ENCODE measurements around the gene EIF4G3. TPM values are rescaled to one million over a fixed set of nuclear protein-coding genes. Genes with fewer than 3 reads are reported as not detected.

The EIF4G3 gene
- total RNA-seq, 4 donors from 2014 or later, result 68.9 to 110 (median 104) TPM

DNA sequence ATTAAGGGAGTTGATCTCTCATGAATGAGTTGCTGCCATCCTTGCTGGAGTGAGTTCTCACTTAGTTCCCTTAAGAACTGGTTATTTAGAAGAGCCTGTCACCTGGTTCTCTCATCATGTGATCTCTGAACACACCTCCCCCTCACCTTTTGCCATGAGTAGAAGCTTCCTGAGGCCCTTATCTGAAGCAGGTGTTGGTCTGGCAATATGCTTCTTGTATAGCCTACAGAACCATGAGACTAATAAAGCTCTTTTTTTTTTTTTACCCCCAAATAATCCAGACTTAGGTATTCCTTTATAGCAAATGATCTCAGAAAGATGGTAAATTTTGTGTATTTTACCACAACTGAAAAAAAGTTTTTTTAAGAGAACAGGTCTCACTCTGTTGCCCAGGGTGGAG, 158.0 kb downstream of the EIF4G3 start:
- intact Hi-C loops (cut with DNase I), result no loop called here
- Histone ChIP-seq H3K4me3 (replicated peaks in 1 of 3) (no peak overlapping the region), H3K36me3 (no peaks in the 10 kb centered on the region), H3K27me3 (no peaks in the 10 kb centered on the region), H3K9me3 (no peaks in the 10 kb centered on the region), H3K27ac (peak overlapping the region; percentile 63 to 69 (median 65)), H3K4me1 (peaks cover 29 to 38% of the 10 kb centered on the region in 2 donors)
- TF ChIP-seq, protein P1, sequence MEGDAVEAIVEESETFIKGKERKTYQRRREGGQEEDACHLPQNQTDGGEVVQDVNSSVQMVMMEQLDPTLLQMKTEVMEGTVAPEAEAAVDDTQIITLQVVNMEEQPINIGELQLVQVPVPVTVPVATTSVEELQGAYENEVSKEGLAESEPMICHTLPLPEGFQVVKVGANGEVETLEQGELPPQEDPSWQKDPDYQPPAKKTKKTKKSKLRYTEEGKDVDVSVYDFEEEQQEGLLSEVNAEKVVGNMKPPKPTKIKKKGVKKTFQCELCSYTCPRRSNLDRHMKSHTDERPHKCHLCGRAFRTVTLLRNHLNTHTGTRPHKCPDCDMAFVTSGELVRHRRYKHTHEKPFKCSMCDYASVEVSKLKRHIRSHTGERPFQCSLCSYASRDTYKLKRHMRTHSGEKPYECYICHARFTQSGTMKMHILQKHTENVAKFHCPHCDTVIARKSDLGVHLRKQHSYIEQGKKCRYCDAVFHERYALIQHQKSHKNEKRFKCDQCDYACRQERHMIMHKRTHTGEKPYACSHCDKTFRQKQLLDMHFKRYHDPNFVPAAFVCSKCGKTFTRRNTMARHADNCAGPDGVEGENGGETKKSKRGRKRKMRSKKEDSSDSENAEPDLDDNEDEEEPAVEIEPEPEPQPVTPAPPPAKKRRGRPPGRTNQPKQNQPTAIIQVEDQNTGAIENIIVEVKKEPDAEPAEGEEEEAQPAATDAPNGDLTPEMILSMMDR (IDR thresholded peaks at IDR 0.05), result no peak
- no peak for TF ChIP-seq POLR2A (IDR thresholded peaks at IDR 0.05)
- DNase-seq, result no peak

DNA sequence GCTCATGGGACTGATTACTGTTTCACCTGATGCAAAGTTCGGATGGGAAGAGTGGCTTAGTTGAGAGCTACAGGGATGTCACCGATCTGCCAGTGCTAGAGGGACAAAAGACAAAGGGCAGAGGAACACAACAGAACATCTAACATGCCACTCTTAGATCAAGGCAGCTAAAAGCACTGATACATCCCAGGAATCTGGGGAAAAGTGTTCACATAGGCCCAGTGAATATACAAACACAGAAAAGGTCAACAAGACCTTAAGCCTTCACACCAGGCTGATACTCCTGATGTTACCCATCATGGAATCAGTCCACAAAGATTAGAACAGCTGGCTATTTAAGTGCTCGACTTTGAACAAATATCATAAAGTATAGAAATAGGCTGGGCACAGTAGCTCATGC, 163.2 kb downstream of the EIF4G3 start:
- intact Hi-C loops (cut with DNase I), result no loop called here
- no peaks in the 10 kb centered on the region for H3K27me3 ChIP-seq
- no peaks in the 10 kb centered on the region for H3K9me3 ChIP-seq
- 75 to 88% methylated on average over 3 of the region's 3 CpGs for WGBS, 2 donors
- peaks cover 9 to 34% of the 10 kb centered on the region in 2 donors for H3K4me1 ChIP-seq
- H3K4me3 ChIP-seq (replicated peaks in 1 of 3), result no peak overlapping the region
- no peak for TF ChIP-seq POLR2A (IDR thresholded peaks at IDR 0.05)
- TF ChIP-seq, protein P1 (IDR thresholded peaks at IDR 0.05), result no peak
- no peaks in the 10 kb centered on the region for H3K36me3 ChIP-seq
- DNase-seq, result no peak
- H3K27ac ChIP-seq, result peak overlapping the region; percentile 54 to 83 (median 78)

DNA sequence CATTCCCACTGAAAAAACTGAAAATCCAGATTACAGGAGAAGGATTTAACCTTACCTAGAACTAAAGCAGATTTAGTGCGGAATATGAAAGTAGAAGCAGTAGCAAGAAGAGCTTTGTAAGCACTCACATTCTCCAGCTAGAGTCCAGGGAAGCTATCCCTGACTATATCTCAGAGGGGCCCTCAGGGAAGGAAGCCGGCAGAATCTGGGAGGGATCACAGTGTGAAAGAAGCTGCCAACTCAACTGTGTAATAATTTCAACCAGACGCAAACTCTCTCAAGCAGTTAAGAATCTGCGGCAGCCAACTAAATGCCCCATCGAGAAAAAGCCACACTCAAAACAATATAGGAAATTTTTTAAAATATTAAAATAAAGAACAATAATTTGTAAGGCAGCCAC, 163.8 kb downstream of the EIF4G3 start:
- Histone ChIP-seq H3K4me3 (replicated peaks in 1 of 3) (peak overlapping the region in 1 of 3 donors; percentile 1), H3K36me3 (no peaks in the 10 kb centered on the region), H3K27ac (peak overlapping the region; percentile 54 to 83 (median 78)), H3K4me1 (peaks cover 9 to 31% of the 10 kb centered on the region in 2 donors), H3K27me3 (no peaks in the 10 kb centered on the region), H3K9me3 (no peaks in the 10 kb centered on the region)
- TF ChIP-seq, protein P1 (IDR thresholded peaks at IDR 0.05), result no peak
- peak in 1 of 2 donors; percentile 50 for TF ChIP-seq POLR2A (IDR thresholded peaks at IDR 0.05)
- peak; percentile 51 for DNase-seq
- intact Hi-C loops (cut with DNase I), result no loop called here
- 19 to 22% methylated on average over 5 of the region's 5 CpGs for WGBS, 2 donors

DNA sequence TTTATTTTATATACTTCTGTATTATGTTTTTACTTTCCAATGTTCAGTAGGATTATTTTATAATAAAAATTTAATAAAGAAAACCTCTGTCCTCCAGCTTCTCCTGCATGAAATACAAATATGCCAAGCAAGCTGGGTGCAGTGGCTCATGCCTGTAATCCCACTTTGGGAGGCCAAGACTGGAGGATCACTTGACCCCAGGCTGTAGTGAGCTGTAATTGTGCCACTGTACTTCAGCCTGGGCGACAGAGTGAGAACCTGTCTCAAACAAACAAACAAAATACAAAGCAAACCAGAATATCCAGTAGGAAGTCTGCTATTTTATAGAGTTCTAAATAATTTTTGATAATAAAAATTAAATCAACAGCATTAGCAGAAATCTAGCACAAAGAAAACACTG, 168.8 kb downstream of the EIF4G3 start:
- peak; percentile 57 to 62 for DNase-seq
- TF ChIP-seq, protein P1 (IDR thresholded peaks at IDR 0.05), result no peak
- no peak for TF ChIP-seq POLR2A (IDR thresholded peaks at IDR 0.05)
- no peaks in the 10 kb centered on the region for H3K36me3 ChIP-seq
- WGBS, 2 donors, result 61 to 63% methylated on average over 1 of the region's 1 CpG
- no peaks in the 10 kb centered on the region for H3K27me3 ChIP-seq
- peaks cover 10 to 22% of the 10 kb centered on the region in 2 donors for H3K4me1 ChIP-seq
- intact Hi-C loops (cut with DNase I), result no loop called here
- H3K4me3 ChIP-seq (replicated peaks in 1 of 3), result no peak overlapping the region
- H3K27ac ChIP-seq, result no peak overlapping the region
- no peaks in the 10 kb centered on the region for H3K9me3 ChIP-seq

DNA sequence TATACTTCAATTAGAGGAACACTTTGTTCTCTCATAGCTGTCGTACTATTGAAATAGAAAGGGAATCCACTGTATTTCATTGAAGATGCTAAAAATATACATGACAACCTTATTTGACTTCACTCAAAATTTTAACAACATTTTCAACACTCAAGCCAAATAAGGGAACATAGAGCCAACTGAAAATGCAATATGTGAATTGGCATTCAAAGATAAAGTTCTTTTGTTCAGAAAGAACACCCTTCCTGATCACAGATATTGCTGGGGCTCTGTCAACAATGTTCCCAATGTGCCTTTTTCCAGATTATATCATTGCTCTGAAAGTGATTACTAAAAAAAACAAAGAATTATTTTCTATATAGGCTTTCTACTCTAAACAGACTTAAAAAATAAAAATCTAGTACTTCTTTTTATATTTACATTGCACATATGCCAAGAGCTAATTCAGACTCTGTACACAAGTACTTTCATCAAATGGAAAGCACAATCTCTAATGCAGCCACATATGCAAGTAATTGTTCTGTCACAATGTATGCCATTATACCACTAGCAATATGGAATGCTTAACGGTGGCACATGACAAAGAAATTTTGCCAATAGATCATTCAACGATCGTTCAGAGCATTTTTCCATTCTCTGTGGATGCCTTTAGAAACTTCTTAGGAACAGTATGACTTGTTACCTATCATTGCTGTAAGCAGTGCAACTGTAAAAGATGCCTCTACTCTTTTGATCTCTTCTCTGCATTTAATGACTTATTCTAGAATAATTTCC, 171.0 kb downstream of the EIF4G3 start:
- Histone ChIP-seq H3K4me3 (replicated peaks in 1 of 3) (no peak overlapping the region), H3K36me3 (no peaks in the 10 kb centered on the region), H3K27ac (no peak overlapping the region), H3K4me1 (peaks cover 6 to 10% of the 10 kb centered on the region in 2 donors), H3K27me3 (no peaks in the 10 kb centered on the region), H3K9me3 (no peaks in the 10 kb centered on the region)
- 80 to 81% methylated on average over 4 of the region's 4 CpGs for WGBS, 2 donors
- no peak for DNase-seq
- intact Hi-C loops (cut with DNase I), result no loop called here
- TF ChIP-seq POLR2A (IDR thresholded peaks at IDR 0.05), result no peak
- TF ChIP-seq, protein P1 (IDR thresholded peaks at IDR 0.05), result no peak
